GM06990 (cell line): ENCODE results near the gene PTGR3.

ENCODE experiments used
- DNase-seq: peaks from one replicate; pipeline ENCODE4 v3.0.0-alpha.2; 2011; ENCODE audit not compliant: insufficient read length; ENCODE audit errors: extremely low read depth
- H3K27me3 ChIP-seq: replicated peaks from 2 replicates; pipeline ENCODE4 v1.6.0; 2011; ENCODE audit warnings: low read length; ENCODE audit not compliant: control insufficient read depth, insufficient read depth
- H3K36me3 ChIP-seq: 2 replicates; pipeline ENCODE4 v1.5.1; 2011; ENCODE audit warnings: low read length; ENCODE audit not compliant: control insufficient read depth, insufficient read depth
- H3K4me3 ChIP-seq: replicated peaks from 2 replicates; pipeline ENCODE4 v1.5.1; 2011; ENCODE audit warnings: low read depth, mild to moderate bottlenecking, control low read depth, low read length
- TF ChIP-seq, protein P1 (sequence below): IDR thresholded peaks from 2 replicates; pipeline ENCODE4 v1.5.1; 2011; ENCODE audit warnings: low read length, control low read depth, mild to moderate bottlenecking, inconsistent platforms; ENCODE audit not compliant: insufficient read depth, poor library complexity, severe bottlenecking

Gene PTGR3

GRCh38 chr18:75178376-75178775 lies 30.6 kb downstream of the PTGR3 start:
- TF ChIP-seq, protein P1, sequence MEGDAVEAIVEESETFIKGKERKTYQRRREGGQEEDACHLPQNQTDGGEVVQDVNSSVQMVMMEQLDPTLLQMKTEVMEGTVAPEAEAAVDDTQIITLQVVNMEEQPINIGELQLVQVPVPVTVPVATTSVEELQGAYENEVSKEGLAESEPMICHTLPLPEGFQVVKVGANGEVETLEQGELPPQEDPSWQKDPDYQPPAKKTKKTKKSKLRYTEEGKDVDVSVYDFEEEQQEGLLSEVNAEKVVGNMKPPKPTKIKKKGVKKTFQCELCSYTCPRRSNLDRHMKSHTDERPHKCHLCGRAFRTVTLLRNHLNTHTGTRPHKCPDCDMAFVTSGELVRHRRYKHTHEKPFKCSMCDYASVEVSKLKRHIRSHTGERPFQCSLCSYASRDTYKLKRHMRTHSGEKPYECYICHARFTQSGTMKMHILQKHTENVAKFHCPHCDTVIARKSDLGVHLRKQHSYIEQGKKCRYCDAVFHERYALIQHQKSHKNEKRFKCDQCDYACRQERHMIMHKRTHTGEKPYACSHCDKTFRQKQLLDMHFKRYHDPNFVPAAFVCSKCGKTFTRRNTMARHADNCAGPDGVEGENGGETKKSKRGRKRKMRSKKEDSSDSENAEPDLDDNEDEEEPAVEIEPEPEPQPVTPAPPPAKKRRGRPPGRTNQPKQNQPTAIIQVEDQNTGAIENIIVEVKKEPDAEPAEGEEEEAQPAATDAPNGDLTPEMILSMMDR = no peak
- Histone ChIP-seq H3K4me3 (no peak overlapping the region), H3K36me3 (no peaks in the 10 kb centered on the region), H3K27me3 (no peaks in the 10 kb centered on the region)
- no peak for DNase-seq

DNA sequence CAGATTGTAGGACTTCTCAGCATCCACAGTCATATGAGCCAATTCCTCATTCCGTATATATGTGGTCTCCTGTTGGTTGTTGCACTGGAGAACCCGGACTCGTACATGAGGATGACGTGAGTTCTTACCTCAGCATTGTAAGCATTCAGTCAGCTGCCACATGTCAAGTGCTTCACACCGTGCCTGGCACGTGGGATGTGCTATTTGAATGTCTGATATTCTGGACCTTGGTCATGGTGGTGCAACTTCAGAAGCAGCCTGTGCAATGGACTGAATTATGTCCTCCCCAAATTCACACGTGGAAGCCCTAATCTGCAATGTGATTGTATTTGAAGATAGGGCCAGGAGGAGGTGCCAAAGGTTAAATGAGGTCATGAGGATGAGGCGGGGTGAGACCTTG lies 32.1 kb downstream of the PTGR3 start:
- H3K36me3 ChIP-seq = no peaks in the 10 kb centered on the region
- H3K27me3 ChIP-seq = no peaks in the 10 kb centered on the region
- no peak for DNase-seq
- TF ChIP-seq, protein P1 = no peak
- H3K4me3 ChIP-seq = no peak overlapping the region

- no peaks in the 10 kb centered on the region for H3K36me3 ChIP-seq
- TF ChIP-seq, protein P1 = no peak
- no peak overlapping the region for H3K4me3 ChIP-seq
- H3K27me3 ChIP-seq = no peaks in the 10 kb centered on the region
- DNase-seq = no peak
Measured at GRCh38 chr18:75173738-75174137, 35.2 kb downstream of the PTGR3 start.

DNA sequence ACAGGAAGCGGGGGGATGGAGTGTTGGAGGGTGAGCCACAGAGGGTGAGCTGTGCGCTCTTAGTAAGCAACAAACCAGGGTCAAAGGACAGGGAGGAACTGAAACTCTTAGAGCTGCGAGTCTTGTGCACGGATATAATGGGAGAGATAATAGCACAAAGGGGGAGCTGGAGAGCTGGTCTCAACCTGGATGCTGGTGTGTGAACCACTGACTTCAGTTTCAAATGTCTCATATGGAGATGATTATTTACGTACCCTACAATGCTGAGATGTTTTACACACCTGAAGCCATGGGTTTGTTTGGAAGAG lies 35.9 kb downstream of the PTGR3 start:
- TF ChIP-seq, protein P1 = peak; percentile 53
- DNase-seq = no peak
- H3K36me3 ChIP-seq = no peaks in the 10 kb centered on the region
- H3K27me3 ChIP-seq = no peaks in the 10 kb centered on the region
- H3K4me3 ChIP-seq = no peak overlapping the region

DNA sequence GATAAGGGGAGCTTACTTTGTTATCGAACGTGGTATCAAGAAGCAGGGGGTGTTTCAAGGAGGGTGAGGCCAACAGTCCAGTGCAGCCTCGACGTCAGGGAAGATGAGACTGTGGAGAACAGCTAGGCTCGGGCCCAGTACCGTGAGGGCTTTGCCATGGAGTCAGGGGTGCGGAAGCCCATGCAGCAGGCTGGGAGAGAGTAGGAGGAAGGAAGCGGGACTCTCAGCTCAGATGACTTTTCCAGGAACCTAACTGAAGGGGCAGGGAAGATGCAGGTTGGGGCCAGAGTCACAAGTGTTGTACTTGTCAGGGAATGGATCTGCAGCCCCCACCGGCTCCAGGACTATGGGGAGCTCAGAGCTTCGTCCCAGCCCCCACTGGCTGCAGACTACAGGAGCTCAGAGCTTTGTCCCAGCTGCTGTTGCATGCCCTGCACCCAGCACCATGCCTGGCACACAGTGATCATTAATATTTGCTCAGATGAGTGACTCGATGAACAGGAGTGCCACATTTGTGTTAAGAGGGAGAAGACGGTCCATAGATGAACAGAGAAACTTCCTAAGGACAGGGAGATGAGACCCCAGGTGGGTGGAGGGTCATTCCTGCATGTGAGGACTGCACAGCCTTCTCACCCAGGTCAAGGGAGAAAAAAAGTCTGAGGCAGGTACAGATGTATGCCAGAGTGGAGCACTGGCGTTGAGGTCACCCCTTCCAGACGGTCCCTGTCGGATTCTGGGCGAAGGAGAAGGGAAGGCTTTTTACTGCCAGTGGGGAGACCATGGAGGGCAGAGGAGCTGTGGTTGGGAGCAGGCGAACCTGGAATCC lies 36.4 kb downstream of the PTGR3 start:
- H3K36me3 ChIP-seq = no peaks in the 10 kb centered on the region
- TF ChIP-seq, protein P1 = no peak
- no peak overlapping the region for H3K4me3 ChIP-seq
- H3K27me3 ChIP-seq = no peaks in the 10 kb centered on the region
- DNase-seq = peak; percentile 41

- H3K27me3 ChIP-seq = no peaks in the 10 kb centered on the region
- H3K4me3 ChIP-seq = no peak overlapping the region
- no peak for DNase-seq
- TF ChIP-seq, protein P1 = no peak
- H3K36me3 ChIP-seq = no peaks in the 10 kb centered on the region
Measured at GRCh38 chr18:75170916-75171315, 38.0 kb downstream of the PTGR3 start.
